GM13976 (cell line): ENCODE data around the gene POLE.

Source experiments
- DNase-seq: peaks from one replicate; pipeline ENCODE4 v3.0.0; 2012; ENCODE audit warnings: low spot score
- CTCF ChIP-seq: IDR thresholded peaks from 2 replicates; pipeline ENCODE4 v1.5.1; 2012; ENCODE audit warnings: borderline replicate concordance, mild to moderate bottlenecking; ENCODE audit not compliant: insufficient read depth; ENCODE audit errors: extremely low read depth, missing control alignments, control extremely low read depth
- in situ Hi-C: fragments of 300-500 bp; cut with MboI; formaldehyde crosslinking; loops from one replicate; pipeline ENCODE4 v1.12.0; 2022; ENCODE audit warnings: low sequenced_read_pairs, mixed read lengths, inconsistent platforms; ENCODE audit not compliant: unreplicated experiment

POLE gene

GRCh38 chr12:132724506-132725241 is 37.5 kb upstream of the POLE start:
- no peak for DNase-seq
- in situ Hi-C loops, result no loop called here
- no peak for TF ChIP-seq CTCF

- TF ChIP-seq CTCF, result no peak
- in situ Hi-C loops, result no loop called here
- no peak for DNase-seq
These were observed 36.6 kb upstream of the POLE start for GRCh38 chr12:132723764-132724140.

- TF ChIP-seq CTCF, result no peak
- in situ Hi-C loops, result no loop called here
These were observed 36.0 kb upstream of the POLE start for GRCh38 chr12:132723015-132723763.

GRCh38 chr12:132720606-132721345 is 33.6 kb upstream of the POLE start:
- TF ChIP-seq CTCF, result no peak
- DNase-seq, result no peak
- in situ Hi-C loops, result no loop called here

More at GRCh38 chr12:132723015-132723763, 36.0 kb upstream of the POLE start:
- no peak for DNase-seq

- no peak for DNase-seq
- TF ChIP-seq CTCF, result no peak
- in situ Hi-C loops, result no loop called here
These were observed 32.8 kb upstream of the POLE start for GRCh38 chr12:132719954-132720324.

GRCh38 chr12:132719141-132719953 is 32.2 kb upstream of the POLE start:
- no peak for TF ChIP-seq CTCF
- in situ Hi-C loops, result no loop called here
- no peak for DNase-seq
